Stimulated activated effector memory CD8-positive, alpha-beta T cell treated with anti-CD3 and anti-CD28 coated beads, Interleukin-12 subunit alpha, Interleukin-12 subunit beta, amount 100 ng/mL, for 72 hours (primary cell): ENCODE data around the gene ENPP6.

Experiments
- ATAC-seq: fragments of 150-1000 bp; cut with Tn5 transposase; 2 replicates; pipeline ENCODE4 v1.10.0; 2021
- DNase-seq, 2 donors: peaks; one replicate each; pipeline ENCODE4 v3.0.0; 2021 to 2022; ENCODE audit warnings: low spot score in 2 of 2
- H3K27ac Mint-ChIP-seq: one replicate; pipeline ENCODE4 v1.8.0; 2022; ENCODE audit warnings: mild to moderate bottlenecking, mixed read lengths
- H3K36me3 Mint-ChIP-seq: one replicate; pipeline ENCODE4 v1.8.0; 2022; ENCODE audit warnings: mild to moderate bottlenecking, mixed read lengths
- H3K4me1 Mint-ChIP-seq: one replicate; pipeline ENCODE4 v1.8.0; 2022; ENCODE audit warnings: mixed read lengths
- H3K4me3 Mint-ChIP-seq: one replicate; pipeline ENCODE4 v1.8.0; 2022; ENCODE audit warnings: mild to moderate bottlenecking, mixed read lengths
- H3K9me3 Mint-ChIP-seq: one replicate; pipeline ENCODE4 v1.8.0; 2022; ENCODE audit warnings: mixed read lengths

The ENPP6 gene

GRCh38 chr4:184250795-184251669, 33.4 kb upstream of the ENPP6 start:
- Mint-ChIP-seq H3K36me3 (no peaks in the 10 kb centered on the region), H3K4me3 (no peak overlapping the region), H3K9me3 (no peaks in the 10 kb centered on the region), H3K27ac (peak overlapping the region; percentile 82), H3K4me1 (peaks cover 20% of the 10 kb centered on the region)
- peak; percentile 78 for ATAC-seq
- DNase-seq: peak; percentile 1 to 57

GRCh38 chr4:184248216-184248615, 30.5 kb upstream of the ENPP6 start:
- DNase-seq (no peak), ATAC-seq (no peak)
- Mint-ChIP-seq H3K9me3 (no peaks in the 10 kb centered on the region), H3K4me3 (no peak overlapping the region), H3K27ac (no peak overlapping the region), H3K4me1 (peaks cover 20% of the 10 kb centered on the region), H3K36me3 (no peaks in the 10 kb centered on the region)

- H3K27ac Mint-ChIP-seq: no peak overlapping the region
- no peak overlapping the region for H3K4me3 Mint-ChIP-seq
- no peaks in the 10 kb centered on the region for H3K36me3 Mint-ChIP-seq
- ATAC-seq: no peak
- H3K9me3 Mint-ChIP-seq: no peaks in the 10 kb centered on the region
- no peak for DNase-seq
- peaks cover 19% of the 10 kb centered on the region for H3K4me1 Mint-ChIP-seq
These were observed 29.7 kb upstream of the ENPP6 start for GRCh38 chr4:184247421-184247820.

GRCh38 chr4:184246426-184246825, 28.8 kb upstream of the ENPP6 start:
- ATAC-seq (no peak), DNase-seq (no peak)
- H3K9me3 Mint-ChIP-seq: no peaks in the 10 kb centered on the region
- no peak overlapping the region for H3K4me3 Mint-ChIP-seq
- peaks cover 9% of the 10 kb centered on the region for H3K4me1 Mint-ChIP-seq
- H3K27ac Mint-ChIP-seq: no peak overlapping the region
- no peaks in the 10 kb centered on the region for H3K36me3 Mint-ChIP-seq

- Mint-ChIP-seq H3K27ac (peak overlapping the region; percentile 95), H3K4me1 (peaks cover 48% of the 10 kb centered on the region), H3K36me3 (no peaks in the 10 kb centered on the region), H3K4me3 (peak overlapping the region; percentile 30), H3K9me3 (no peaks in the 10 kb centered on the region)
- DNase-seq (no peak), ATAC-seq (no peak)
These were observed 20.5 kb upstream of the ENPP6 start for GRCh38 chr4:184238072-184238745.

- Mint-ChIP-seq H3K4me3 (peak overlapping the region; percentile 30), H3K36me3 (no peaks in the 10 kb centered on the region), H3K9me3 (no peaks in the 10 kb centered on the region), H3K27ac (peak overlapping the region; percentile 95), H3K4me1 (peaks cover 48% of the 10 kb centered on the region)
- ATAC-seq (peak; percentile 99), DNase-seq (no peak)
These were observed 19.9 kb upstream of the ENPP6 start for GRCh38 chr4:184237612-184238011.

GRCh38 chr4:184235526-184235925, 17.9 kb upstream of the ENPP6 start:
- ATAC-seq: no peak
- Mint-ChIP-seq H3K4me1 (peaks cover 58% of the 10 kb centered on the region), H3K9me3 (no peaks in the 10 kb centered on the region)

GRCh38 chr4:184234155-184234554, 16.5 kb upstream of the ENPP6 start:
- Mint-ChIP-seq H3K9me3 (no peaks in the 10 kb centered on the region), H3K27ac (peak overlapping the region; percentile 41), H3K36me3 (peaks cover 7% of the 10 kb centered on the region), H3K4me3 (no peak overlapping the region), H3K4me1 (peaks cover 67% of the 10 kb centered on the region)
- ATAC-seq: no peak
- DNase-seq: no peak

More at GRCh38 chr4:184235526-184235925, 17.9 kb upstream of the ENPP6 start:
- H3K4me3 Mint-ChIP-seq: no peak overlapping the region
- H3K36me3 Mint-ChIP-seq: no peaks in the 10 kb centered on the region
- DNase-seq: no peak
- H3K27ac Mint-ChIP-seq: peak overlapping the region; percentile 95

GRCh38 chr4:184232975-184233374, 15.3 kb upstream of the ENPP6 start:
- Mint-ChIP-seq H3K36me3 (peaks cover 7% of the 10 kb centered on the region), H3K4me3 (no peak overlapping the region), H3K27ac (no peak overlapping the region), H3K4me1 (peaks cover 70% of the 10 kb centered on the region), H3K9me3 (no peaks in the 10 kb centered on the region)
- ATAC-seq: no peak
- no peak for DNase-seq

- H3K4me3 Mint-ChIP-seq: no peak overlapping the region
- peaks cover 62% of the 10 kb centered on the region for H3K4me1 Mint-ChIP-seq
- peaks cover 7% of the 10 kb centered on the region for H3K36me3 Mint-ChIP-seq
- no peak for DNase-seq
- H3K27ac Mint-ChIP-seq: peak overlapping the region; percentile 45
- no peak for ATAC-seq
- no peaks in the 10 kb centered on the region for H3K9me3 Mint-ChIP-seq
These were observed 14.5 kb upstream of the ENPP6 start for GRCh38 chr4:184232202-184232601.

GRCh38 chr4:184231573-184231972, 13.9 kb upstream of the ENPP6 start:
- DNase-seq (no peak), ATAC-seq (no peak)
- peak overlapping the region; percentile 45 for H3K27ac Mint-ChIP-seq
- no peak overlapping the region for H3K4me3 Mint-ChIP-seq
- peaks cover 7% of the 10 kb centered on the region for H3K36me3 Mint-ChIP-seq
- peaks cover 56% of the 10 kb centered on the region for H3K4me1 Mint-ChIP-seq
- no peaks in the 10 kb centered on the region for H3K9me3 Mint-ChIP-seq

- peaks cover 7% of the 10 kb centered on the region for H3K36me3 Mint-ChIP-seq
These were observed 10.5 kb upstream of the ENPP6 start for GRCh38 chr4:184228056-184228705.

GRCh38 chr4:184216515-184216914, 1.2 kb downstream of the ENPP6 start:
- H3K9me3 Mint-ChIP-seq: no peaks in the 10 kb centered on the region
- no peaks in the 10 kb centered on the region for H3K4me1 Mint-ChIP-seq
- no peak overlapping the region for H3K4me3 Mint-ChIP-seq
- no peaks in the 10 kb centered on the region for H3K36me3 Mint-ChIP-seq
- ATAC-seq (no peak), DNase-seq (no peak)
- H3K27ac Mint-ChIP-seq: no peak overlapping the region

More at GRCh38 chr4:184228056-184228705, 10.5 kb upstream of the ENPP6 start:
- Mint-ChIP-seq H3K27ac (no peak overlapping the region), H3K4me3 (no peak overlapping the region), H3K9me3 (no peaks in the 10 kb centered on the region), H3K4me1 (peaks cover 35% of the 10 kb centered on the region)
- ATAC-seq: no peak
- DNase-seq: no peak

GRCh38 chr4:184215709-184216328, 1.9 kb downstream of the ENPP6 start:
- Mint-ChIP-seq H3K27ac (no peak overlapping the region), H3K36me3 (no peaks in the 10 kb centered on the region), H3K9me3 (no peaks in the 10 kb centered on the region), H3K4me3 (no peak overlapping the region), H3K4me1 (no peaks in the 10 kb centered on the region)
- peak; percentile 31 for ATAC-seq
- no peak for DNase-seq

GRCh38 chr4:184214931-184215330, 2.7 kb downstream of the ENPP6 start:
- no peaks in the 10 kb centered on the region for H3K36me3 Mint-ChIP-seq
- DNase-seq (no peak), ATAC-seq (no peak)
- H3K4me3 Mint-ChIP-seq: no peak overlapping the region
- no peak overlapping the region for H3K27ac Mint-ChIP-seq
- H3K9me3 Mint-ChIP-seq: no peaks in the 10 kb centered on the region
- no peaks in the 10 kb centered on the region for H3K4me1 Mint-ChIP-seq
